ENCODE measurements around the gene RALGAPA2. TPM values are rescaled to one million over a fixed set of nuclear protein-coding genes. Genes with fewer than 3 reads are reported as not detected.

Gene RALGAPA2
- total RNA-seq, 1 experiment from 2014 or later = 10.8 TPM

DNA sequence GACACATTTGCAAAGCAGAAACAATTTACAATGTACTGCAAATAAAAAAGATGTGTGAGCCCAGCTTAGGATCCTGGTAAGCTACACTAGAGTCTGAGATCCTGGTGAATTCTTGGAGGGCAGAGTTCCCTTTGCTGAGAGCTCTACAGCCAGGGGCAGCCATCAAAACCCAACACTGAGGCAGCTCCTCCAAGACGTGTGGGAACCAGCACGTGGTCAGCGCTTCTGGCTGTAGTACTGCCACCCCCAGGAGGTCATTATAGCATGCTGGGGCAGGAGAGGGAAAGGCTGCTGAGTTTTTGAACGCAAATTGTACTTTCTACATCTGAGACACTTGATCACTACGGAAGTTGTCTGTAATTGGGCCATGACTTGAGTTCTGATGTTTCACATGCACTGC, 213.0 kb downstream of the RALGAPA2 start:
- intact Hi-C loops (cut with micrococcal nuclease) = no loop called here
- Histone ChIP-seq H2AFZ (ENCODE audit: low read depth, low read length, poor library complexity, severe bottlenecking) (no peak overlapping the region), H3K4me3 (replicated peaks in 1 of 2; ENCODE audit: low read depth in 1 of 2, low read length in 2 of 2) (no peak overlapping the region), H4K20me1 (ENCODE audit: insufficient read depth) (no peaks in the 10 kb centered on the region), H3K27me3 (ENCODE audit: insufficient read depth, low read length) (no peaks in the 10 kb centered on the region), H3K9me2 (ENCODE audit: insufficient read depth) (no peaks in the 10 kb centered on the region), H3K79me2 (ENCODE audit: insufficient read depth, low read length) (no peaks in the 10 kb centered on the region), H3K36me3 (ENCODE audit: control insufficient read depth in 1 of 2, insufficient read depth in 2 of 2, low read length in 2 of 2) (no peaks in the 10 kb centered on the region; a peak in 1 of 4 replicates), H3K4me1 (ENCODE audit: control insufficient read depth in 1 of 2, insufficient read depth in 2 of 2, low read length in 2 of 2) (no peaks in the 10 kb centered on the region), H3K9me3 (ENCODE audit: control insufficient read depth in 1 of 2, insufficient read depth in 1 of 2, low read depth in 1 of 2, low read length in 2 of 2) (no peaks in the 10 kb centered on the region), H3K27ac (ENCODE audit: low read depth, low read length) (no peak overlapping the region), H3K4me2 (ENCODE audit: low read length) (no peak overlapping the region), H3K9ac (ENCODE audit: low read length) (no peak overlapping the region)
- CTCF ChIA-PET = no interaction called here
- BruUV-seq (replicated peaks) = no TSS peak
- ATAC-seq (no peak), DNase-seq (ENCODE audit: low read depth, low spot score) (no peak)
- TF ChIP-seq, protein P1, sequence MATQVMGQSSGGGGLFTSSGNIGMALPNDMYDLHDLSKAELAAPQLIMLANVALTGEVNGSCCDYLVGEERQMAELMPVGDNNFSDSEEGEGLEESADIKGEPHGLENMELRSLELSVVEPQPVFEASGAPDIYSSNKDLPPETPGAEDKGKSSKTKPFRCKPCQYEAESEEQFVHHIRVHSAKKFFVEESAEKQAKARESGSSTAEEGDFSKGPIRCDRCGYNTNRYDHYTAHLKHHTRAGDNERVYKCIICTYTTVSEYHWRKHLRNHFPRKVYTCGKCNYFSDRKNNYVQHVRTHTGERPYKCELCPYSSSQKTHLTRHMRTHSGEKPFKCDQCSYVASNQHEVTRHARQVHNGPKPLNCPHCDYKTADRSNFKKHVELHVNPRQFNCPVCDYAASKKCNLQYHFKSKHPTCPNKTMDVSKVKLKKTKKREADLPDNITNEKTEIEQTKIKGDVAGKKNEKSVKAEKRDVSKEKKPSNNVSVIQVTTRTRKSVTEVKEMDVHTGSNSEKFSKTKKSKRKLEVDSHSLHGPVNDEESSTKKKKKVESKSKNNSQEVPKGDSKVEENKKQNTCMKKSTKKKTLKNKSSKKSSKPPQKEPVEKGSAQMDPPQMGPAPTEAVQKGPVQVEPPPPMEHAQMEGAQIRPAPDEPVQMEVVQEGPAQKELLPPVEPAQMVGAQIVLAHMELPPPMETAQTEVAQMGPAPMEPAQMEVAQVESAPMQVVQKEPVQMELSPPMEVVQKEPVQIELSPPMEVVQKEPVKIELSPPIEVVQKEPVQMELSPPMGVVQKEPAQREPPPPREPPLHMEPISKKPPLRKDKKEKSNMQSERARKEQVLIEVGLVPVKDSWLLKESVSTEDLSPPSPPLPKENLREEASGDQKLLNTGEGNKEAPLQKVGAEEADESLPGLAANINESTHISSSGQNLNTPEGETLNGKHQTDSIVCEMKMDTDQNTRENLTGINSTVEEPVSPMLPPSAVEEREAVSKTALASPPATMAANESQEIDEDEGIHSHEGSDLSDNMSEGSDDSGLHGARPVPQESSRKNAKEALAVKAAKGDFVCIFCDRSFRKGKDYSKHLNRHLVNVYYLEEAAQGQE (IDR thresholded peaks at IDR 0.05; ENCODE audit: low read depth) = no peak
- TF ChIP-seq SP1 (IDR thresholded peaks at IDR 0.05; ENCODE audit: low read depth) (no peak), FOSL1 (IDR thresholded peaks at IDR 0.05; ENCODE audit: low read depth) (no peak), JUND (IDR thresholded peaks at IDR 0.05) (no peak), SIN3A (IDR thresholded peaks at IDR 0.05; ENCODE audit: low read depth) (no peak), YY1 (IDR thresholded peaks at IDR 0.05; ENCODE audit: extremely low read depth, insufficient replicate concordance, low read depth, low read length) (no peak), CEBPB (IDR thresholded peaks at IDR 0.05; ENCODE audit: low read depth) (no peak), ZFX (IDR thresholded peaks at IDR 0.05) (no peak), POLR2A (IDR thresholded peaks at IDR 0.05; ENCODE audit: borderline replicate concordance, extremely low read depth, insufficient read depth, insufficient read length) (no peak), POLR2AphosphoS5 (IDR thresholded peaks at IDR 0.05; ENCODE audit: low read depth, low read length) (no peak), EGR1 (IDR thresholded peaks at IDR 0.05; ENCODE audit: low read depth) (no peak), EZH2phosphoT487 (IDR thresholded peaks at IDR 0.05; ENCODE audit: borderline replicate concordance) (no peak), CBX3 (IDR thresholded peaks at IDR 0.05; ENCODE audit: low read depth) (no peak)
- TF ChIP-seq, protein P2, sequence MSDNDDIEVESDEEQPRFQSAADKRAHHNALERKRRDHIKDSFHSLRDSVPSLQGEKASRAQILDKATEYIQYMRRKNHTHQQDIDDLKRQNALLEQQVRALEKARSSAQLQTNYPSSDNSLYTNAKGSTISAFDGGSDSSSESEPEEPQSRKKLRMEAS (IDR thresholded peaks at IDR 0.05) = no peak
- TF ChIP-seq, protein P3, sequence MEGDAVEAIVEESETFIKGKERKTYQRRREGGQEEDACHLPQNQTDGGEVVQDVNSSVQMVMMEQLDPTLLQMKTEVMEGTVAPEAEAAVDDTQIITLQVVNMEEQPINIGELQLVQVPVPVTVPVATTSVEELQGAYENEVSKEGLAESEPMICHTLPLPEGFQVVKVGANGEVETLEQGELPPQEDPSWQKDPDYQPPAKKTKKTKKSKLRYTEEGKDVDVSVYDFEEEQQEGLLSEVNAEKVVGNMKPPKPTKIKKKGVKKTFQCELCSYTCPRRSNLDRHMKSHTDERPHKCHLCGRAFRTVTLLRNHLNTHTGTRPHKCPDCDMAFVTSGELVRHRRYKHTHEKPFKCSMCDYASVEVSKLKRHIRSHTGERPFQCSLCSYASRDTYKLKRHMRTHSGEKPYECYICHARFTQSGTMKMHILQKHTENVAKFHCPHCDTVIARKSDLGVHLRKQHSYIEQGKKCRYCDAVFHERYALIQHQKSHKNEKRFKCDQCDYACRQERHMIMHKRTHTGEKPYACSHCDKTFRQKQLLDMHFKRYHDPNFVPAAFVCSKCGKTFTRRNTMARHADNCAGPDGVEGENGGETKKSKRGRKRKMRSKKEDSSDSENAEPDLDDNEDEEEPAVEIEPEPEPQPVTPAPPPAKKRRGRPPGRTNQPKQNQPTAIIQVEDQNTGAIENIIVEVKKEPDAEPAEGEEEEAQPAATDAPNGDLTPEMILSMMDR (IDR thresholded peaks at IDR 0.05 in 2 of 3, conservative IDR thresholded peaks at IDR 0.05 in 1 of 3; ENCODE audit: borderline replicate concordance in 1 of 3, insufficient read depth in 1 of 3, low read depth in 2 of 3, low read length in 2 of 3) = no peak
- TF ChIP-seq, protein P4, sequence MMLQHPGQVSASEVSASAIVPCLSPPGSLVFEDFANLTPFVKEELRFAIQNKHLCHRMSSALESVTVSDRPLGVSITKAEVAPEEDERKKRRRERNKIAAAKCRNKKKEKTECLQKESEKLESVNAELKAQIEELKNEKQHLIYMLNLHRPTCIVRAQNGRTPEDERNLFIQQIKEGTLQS (IDR thresholded peaks at IDR 0.05) = no peak
- POLR2A ChIA-PET = no interaction called here
- RAD21 ChIA-PET (ENCODE audit: low non-redundant PET in 1 of 2, low total read pairs in 2 of 2, uncharacterized antibody in 2 of 2, unreplicated experiment in 2 of 2) = no interaction called here

Data from HCT116 (cell line).